Left lobe of liver (tissue), 2 donors: ENCODE results near the gene GBP1. TPM values are rescaled to one million over a fixed set of nuclear protein-coding genes. Genes with fewer than 3 reads are reported as not detected.
A peak's percentile ranks its signal among the peaks of the same experiment; 100 is the strongest.
"Not testable (repeated sequence)": the region's sequence is repeated elsewhere in the genome, so short reads cannot be mapped to it uniquely, and the experiment has no call there.

Experiments
- ATAC-seq: fragments of 200-7000 bp; cut with Tn5 transposase; one replicate; pipeline ENCODE4 v1.9.1; 2020; ENCODE audit warnings: mild to moderate bottlenecking, moderate library complexity
- DNase-seq: peaks from one replicate; pipeline ENCODE4 v3.0.0-alpha.2; 2020; ENCODE audit warnings: low spot score
- total RNA-seq: library from RNA; stranded (reverse); gene quantifications from one replicate; pipeline ENCODE4 v1.2.1, GENCODE V29; 2021
- donor health status: DM: no; HTN: no; CAD: no; lungs with moderate emphysema.
- donor health status: DM: no; HTN: yes; CAD: no.

The GBP1 gene
- total RNA-seq, 1 donor from 2014 or later, result 11.1 TPM

DNA sequence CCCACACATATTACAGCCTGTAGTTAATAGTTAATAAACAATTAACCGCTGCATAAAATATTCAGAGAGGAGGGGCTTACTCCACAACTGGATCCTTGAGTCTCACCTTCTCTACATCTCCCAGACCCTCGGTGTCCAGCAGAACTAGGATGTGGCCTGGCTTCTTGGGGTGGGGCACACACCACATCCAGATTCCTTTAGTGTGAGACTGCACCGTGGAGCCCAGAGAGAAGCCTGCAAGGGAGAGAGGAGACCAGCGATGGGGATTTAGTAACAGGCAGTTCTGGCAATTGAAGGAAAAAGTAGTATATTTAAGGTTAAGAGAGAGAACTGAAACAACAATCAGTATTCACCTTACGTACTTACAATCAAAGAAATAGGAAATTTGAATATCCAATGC lies 4.9 kb downstream of the GBP1 start:
- ATAC-seq (no peak), DNase-seq (no peak)

DNA sequence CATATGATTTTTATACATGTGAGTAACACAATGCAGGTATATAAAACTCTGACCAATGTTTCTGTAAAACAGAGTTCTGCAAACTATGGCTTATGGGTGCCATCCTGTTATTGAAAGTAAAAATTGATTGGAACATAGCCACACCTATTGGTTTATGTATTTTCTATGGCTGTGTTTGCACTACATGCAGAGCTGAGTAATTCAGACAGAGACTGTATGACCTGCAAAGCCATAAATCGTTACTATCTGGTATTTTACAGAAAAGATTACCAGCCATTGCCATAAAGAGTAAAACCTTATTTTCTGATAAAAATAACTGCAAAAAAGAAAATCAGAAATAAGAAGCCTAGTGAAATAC lies 13.1 kb downstream of the GBP1 start:
- no peak for ATAC-seq
- DNase-seq, result no peak

DNA sequence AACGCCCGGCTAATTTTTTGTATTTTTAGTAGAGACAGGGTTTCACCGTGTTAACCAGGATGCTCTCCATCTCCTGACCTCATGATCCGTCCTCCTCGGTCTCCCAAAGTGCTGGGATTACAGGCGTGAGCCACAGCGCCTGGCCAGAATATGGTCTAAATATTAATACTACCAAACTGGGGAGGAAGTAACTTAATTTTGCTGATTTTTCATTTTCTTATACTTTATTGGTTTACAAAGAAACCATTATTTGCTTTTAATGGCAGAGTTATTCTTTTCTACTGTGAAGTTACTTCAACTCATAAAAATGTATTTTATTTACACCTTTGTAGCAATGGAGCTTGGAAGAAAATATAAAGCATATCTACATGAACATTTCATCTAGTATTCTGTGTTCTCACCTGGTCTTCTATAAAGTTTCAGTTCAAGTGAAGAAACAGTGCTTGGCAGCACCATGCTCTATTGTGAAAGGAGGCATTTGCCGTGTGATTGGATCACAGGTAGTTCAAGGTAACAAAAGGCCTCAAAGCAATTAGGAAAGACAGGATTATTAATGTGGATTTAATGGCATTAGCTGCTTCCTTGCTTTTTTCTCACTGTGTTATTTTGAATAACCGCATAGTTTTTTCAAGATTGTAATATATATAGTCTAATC lies 13.6 kb downstream of the GBP1 start:
- ATAC-seq, result peak; percentile 72
- no peak for DNase-seq

DNA sequence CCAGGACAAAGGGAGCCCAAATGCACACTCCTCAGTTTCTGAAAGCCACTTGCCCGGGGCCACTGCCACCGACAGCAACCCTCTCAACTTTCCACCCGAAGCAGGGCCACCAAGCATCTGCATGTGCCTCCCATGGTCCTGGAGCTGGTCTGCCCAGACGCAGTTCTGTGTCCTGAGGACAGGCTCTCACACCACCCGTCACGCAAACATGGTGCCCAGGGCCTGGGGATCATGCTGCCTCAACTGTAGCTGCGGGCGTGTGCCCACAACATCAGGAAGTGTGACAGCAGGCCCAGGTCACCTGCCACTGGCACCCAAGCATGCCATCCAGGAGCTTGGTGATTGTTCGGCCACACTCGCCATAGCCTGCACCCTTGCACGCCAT lies 14.4 kb downstream of the GBP1 start:
- ATAC-seq (no peak), DNase-seq (no peak)

DNA sequence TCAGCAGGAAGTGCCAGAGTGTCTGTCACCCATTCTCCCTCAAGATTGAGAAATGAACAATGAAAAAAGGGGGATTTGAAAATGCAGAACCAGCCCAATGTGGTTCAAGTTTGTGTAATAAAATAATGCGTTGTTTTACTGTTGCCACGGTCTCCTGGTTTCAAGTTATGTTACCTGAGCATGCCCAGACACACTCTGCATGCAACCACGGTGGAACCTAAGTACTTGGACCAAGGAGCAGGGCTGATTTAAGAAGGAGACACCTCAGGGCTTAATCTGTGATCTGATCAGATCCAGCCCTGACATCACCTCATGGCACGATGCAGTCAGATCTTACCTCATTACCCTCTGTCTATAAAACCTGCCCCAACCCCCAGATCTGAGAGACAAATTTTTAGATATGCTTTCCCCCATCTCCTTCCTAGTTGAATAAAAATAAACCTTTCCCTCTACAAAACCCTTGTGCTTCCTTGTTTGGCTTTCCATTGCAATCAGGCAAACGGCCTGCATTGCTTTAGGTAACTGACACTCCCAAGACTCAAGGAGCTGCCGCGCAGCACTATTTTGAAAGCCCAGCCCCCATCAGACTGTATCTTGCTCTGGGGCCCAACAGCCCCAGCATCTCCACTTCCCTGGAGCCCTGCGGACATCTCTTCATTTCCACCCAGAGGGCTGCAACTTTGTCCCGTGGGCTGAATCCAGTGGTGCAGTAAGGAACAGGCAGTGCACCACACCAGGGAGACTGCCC lies 14.9 kb downstream of the GBP1 start:
- not testable (repeated sequence) for DNase-seq, ATAC-seq

DNA sequence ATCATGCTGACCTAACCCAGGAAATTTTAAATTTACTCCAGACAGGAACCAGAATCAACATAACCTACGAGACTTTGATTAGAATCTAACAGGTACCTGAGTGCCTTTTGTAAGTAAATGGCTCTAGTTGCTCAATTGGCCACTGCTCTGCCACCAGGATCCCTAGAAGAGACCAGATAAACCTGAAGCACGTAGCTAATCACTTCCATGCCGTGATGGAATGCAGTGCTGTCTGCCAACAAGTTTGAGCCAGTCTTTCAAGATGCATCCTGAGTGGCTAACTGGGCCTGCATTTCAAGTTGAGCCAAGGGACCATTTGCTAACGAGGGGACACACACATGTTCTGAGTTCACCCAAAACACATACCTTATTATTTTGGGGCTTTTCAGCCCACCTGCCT lies 15.8 kb downstream of the GBP1 start:
- ATAC-seq, DNase-seq: not testable (repeated sequence)

DNA sequence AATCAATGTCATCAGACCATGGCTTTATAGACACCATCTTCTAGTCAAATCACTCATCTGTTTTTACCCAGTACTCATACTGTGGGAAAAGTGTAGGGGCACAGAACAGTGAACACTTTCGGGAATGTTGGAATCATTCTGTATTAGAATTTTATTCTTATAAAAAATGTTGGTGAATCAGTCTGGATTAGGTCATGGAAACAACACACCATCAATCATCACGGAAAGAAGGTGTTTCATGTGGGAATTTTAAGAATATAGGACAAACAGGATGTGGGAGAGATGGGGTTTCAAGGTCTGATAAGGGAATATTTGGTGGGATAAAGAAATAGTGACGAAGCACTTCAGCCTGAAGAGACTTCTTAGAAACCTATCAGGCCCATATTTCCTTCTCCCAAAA lies 17.3 kb downstream of the GBP1 start:
- DNase-seq (no peak), ATAC-seq (no peak)

DNA sequence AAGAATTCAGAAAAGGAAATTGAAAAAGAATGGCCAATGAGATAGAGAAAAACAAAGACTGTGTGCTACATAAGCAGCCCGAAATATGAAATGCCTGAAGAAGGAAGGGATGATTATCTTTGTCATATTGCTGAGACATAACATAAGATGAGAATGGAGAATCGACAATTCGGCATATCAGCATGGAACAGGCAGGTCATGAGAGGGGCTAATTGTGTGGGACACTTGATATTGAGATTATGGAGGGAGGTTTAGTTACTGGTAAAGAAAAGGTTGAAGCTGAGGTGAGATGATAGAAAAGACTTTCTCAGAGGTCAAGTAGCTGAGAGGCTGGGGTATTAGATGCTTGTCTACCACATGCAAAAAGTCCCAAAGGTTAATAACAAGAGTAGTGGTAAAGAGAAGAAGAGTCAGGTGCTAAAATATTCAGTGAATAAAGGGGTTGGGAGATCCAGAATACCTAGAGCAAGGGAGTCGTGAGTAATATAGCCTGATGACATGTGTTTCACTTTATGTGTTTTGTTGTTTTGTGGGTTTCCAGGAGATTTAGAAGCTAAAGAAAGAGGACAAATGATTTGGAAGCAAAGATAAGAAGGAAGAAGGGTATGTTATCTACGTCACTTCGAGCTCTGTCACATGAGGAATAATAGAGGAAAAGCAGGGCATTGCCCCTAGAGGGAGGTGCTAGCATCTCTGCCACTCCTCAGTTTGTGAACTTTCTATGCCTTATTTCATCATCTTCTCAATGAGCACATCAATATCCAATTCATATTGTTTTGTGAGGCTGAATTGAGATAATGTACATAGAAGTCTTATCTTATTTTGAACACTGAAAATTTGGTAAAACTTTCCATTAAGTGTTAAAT lies 18.5 kb downstream of the GBP1 start:
- ATAC-seq, DNase-seq: not testable (repeated sequence)

DNA sequence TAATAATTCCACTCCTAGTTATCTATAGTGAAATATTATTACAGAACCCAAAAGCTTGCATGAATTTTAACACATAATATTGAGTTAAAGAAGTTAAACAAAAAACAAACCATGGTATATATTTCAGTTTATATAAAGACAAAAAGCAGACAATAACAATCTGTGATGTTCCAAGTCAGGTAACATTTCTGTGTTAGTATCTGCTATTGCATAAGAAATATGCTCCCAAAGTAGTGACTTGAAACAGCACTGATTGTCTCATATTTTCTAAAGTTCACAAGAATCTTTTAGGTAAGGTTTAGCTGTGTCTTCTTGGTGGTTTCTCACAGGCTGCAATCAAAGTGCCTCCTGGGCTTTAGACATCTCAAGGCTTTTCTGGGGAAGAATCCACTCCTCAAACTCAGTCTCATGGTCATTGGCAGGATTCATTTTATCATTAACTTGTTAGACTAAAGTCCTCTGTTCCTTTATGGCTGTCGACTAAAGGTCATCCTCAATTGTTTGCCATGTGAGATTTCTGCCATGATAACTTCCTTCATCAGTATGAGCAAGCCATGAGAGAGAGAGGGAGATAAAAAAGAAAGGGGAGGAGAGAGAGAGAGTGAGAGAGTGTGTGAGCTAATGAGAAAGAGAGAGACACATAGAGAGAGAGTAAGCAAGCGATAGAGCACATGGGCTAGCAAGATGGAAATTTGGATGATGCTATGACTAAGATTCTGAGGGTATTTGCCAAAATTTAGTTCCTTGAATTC lies 19.9 kb downstream of the GBP1 start:
- peak; percentile 93 for ATAC-seq
- DNase-seq, result no peak

DNA sequence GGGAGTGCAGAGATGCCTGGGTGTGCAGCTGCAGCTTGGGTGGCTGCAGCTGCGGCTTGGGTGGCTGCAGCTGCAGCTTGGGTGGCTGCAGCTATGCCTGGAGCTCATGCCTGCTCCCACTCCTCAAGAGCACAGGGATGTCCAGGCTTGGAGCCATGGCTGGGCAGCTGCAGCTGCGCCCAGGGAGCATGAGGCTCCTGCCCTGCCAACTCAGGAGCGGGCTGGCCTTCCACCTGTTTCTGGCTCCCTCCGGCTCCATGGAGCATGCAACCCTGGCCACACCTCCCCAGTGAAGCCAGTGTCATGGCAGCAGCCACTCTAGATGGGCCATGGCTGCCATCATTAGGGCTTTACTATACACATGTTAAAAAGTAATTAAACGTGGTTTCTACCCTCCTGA lies 21.1 kb downstream of the GBP1 start:
- ATAC-seq (no peak), DNase-seq (no peak)

DNA sequence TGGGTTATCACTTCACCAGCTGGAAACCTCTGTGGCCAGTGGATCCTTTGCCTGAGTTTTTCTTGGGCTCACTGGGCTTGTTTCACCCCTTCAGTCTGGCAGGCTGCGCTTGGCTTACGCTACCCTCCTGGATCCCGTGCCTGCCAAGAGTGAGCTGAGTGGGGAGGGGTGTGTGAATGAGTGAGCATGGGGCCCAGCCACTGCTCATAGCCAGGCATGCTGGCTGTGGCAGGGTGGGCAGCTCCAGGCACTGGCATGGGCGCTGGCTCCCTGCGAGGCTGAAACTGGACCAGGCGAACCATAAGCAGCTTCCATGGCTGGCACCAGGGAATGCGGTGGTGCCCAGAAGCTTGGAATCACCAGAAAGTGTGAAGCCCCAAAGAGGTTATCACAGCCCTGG lies 22.5 kb downstream of the GBP1 start:
- DNase-seq (no peak), ATAC-seq (no peak)

DNA sequence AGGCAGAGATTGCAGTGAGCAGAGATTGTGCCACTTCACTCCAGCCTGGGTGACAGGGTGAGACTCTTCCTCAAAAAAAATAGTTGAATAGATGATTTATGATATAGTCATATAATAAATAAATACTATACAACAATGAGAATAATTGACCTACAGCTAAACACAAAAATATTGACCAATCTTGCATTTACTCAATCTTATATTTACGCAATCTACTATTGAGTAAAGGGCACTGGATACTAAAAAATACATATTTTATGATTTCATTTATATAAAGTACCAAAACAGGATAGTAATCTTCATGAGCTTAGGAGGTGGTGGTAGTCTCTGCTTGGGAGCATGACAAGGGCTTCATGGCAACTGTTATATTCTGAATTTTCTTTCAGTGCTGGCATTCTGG lies 23.3 kb downstream of the GBP1 start:
- DNase-seq (no peak), ATAC-seq (no peak)

DNA sequence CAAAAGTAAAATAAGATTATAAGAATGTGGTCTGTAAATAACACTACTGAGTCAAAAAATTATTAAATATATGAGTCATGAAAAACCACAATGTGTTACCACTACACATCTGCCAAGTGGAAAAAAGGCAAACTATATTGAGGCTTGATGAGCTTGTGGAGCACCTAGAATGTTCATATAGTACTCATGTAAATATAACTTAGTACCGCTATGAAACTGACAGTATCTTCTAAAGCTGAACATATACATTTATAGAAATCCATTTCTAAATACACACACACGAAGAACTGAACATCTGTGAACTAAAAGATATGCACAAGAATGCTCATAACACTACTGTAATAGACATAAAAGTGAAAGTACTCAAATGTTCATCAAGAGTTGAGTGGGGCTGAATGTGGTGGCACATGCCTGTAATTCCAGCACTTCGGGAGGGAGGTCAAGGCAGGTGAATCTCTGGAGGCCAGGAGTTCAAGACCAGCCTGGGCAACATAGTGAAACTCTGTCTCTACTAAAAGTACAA lies 23.8 kb downstream of the GBP1 start:
- DNase-seq (no peak), ATAC-seq (no peak)

DNA sequence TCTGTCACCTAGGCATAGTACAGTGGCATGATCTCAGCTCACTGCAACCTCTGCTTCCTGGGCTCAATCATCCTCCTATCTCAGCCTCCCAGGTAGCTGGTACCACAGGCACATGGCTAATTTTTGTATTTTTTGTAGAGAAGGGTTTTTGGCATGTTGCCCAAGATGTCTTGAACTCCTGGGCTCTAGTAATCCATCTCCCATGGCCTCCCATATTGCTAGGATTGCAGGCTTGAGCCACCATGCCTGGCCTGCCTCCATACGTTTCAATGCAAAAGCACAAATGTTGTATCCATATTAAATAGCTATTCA lies 24.7 kb downstream of the GBP1 start:
- DNase-seq, result no peak
- no peak for ATAC-seq

DNA sequence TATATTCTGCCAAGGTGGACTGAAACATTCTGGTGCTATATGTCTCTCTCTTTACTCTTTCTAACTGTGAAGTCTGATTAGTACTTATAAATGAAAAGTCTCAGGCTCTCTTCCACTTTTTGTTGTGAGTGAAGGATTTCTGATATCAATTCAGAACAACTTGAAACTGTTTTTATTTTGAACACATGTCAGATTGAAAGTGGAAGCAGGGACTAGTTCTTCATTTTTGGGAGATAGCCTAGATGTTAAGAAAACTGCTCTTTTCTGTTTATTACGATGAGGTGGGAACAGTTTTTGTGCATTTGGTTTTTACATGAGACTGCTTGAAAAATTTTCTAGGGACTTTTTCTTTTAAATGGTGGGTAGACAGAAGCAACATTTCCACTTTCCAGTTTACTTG lies 27.8 kb downstream of the GBP1 start:
- no peak for ATAC-seq
- DNase-seq, result no peak

DNA sequence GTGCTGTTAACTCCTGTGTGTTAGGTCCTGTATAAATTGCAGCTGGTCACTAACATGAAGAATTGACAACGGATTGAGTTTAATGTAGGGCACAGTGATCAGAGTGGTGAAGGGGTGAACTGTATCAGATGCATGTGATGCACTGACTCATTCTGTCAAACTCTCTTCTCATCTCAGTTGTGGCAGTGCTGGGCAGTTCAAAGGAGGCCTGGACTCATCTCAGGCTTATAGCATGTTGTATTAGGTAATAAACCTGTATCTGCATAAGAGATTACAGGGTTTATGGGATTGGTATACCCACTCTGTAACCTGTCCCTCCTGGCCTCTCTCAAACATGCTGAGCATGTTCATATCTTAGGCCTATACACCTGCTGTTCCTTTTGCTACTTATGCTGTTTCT lies 29.9 kb downstream of the GBP1 start:
- DNase-seq (no peak), ATAC-seq (no peak)

DNA sequence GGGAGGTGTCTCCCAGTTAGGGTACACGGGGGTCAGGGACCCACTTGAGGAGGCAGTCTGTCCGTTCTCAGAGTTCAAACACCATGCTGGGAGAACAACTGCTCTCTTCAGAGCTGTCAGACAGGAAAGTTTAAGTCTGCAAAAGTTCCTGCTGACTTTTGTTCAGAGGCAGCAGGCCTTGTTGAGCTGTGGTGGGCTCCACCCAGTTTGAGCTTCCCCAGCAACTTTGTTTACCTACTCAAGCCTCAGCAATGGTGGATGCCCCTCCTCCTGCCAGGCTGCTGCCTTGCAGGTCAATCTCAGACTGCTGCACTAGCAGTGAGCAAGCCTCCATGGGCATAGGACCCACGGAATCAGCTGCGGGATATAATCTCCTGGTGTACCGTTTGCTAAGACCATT lies 31.0 kb downstream of the GBP1 start:
- DNase-seq, ATAC-seq: not testable (repeated sequence)

DNA sequence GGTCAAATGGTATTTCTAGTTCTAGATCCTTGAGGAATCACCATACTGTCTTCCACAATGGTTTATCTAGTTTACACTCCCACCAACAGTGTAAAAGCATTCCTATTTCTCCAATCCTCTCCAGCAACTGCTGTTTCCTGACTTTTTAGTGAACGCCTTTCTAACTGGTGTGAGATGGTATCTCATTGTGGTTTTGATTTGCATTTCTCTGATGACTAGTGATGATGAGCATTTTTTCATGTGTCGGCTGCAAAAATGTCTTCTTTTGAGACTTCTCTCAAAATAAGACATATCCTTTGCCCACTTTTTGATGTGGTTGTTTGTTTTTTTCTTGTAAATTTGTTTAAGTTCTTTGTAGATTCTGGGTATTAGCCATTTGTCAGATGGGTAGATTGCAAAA lies 36.0 kb downstream of the GBP1 start:
- not testable (repeated sequence) for ATAC-seq, DNase-seq

DNA sequence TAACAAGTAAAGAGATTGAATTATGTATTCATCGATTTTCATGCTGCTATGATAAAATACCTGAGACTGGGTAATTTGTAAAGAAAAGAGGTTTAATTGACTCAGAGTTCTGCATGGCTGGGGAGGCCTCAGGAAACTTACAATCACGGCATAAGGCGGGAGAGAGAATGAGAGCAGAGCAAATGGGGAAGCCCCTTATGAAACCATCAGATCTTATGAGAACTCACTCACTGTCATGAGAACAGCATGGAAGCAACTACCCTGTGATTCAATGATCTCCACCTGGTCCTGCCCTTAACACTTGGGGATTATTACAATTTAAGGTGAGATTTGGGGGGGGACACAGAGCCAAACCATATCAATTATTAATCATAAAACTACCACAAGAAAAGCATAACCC lies 39.1 kb downstream of the GBP1 start:
- DNase-seq (no peak), ATAC-seq (no peak)

DNA sequence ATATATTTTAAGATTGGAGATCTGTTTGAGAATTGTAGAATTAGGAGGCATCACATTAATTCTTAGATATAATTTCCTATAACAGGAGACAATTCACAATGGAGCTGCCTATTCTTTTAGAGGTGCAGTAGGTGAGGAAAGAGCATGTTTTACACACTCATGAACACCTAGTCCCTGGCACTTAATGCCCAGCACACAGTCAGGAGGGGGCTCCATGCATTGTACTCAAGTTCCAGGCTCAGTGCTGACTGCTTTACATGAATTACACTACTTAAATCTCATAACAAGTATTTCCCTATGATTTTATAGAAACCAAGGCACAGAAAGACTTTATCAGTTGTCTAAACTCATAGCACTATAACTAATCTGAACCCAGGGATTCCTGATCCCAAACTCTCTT lies 42.0 kb downstream of the GBP1 start:
- DNase-seq (no peak), ATAC-seq (no peak)
